GM23338 (cell line): Measurements from ENCODE around the gene ALDOA.

Source experiments
- CTCF ChIP-seq, 2 experiments: fragments of 200-600 bp in 1 of 2; sonication (generic) in 1 of 2; conservative IDR thresholded peaks; 2 replicates each; pipeline versions ENCODE4 v1.5.1 to v1.6.1; 2016 to 2017; ENCODE audit warnings: antibody characterized with exemption in 2 of 2, low read depth in 2 of 2, mild to moderate bottlenecking in 2 of 2, moderate library complexity in 1 of 2
- EZH2phosphoT487 ChIP-seq: fragments of 200-600 bp; sonication (generic); IDR thresholded peaks from one replicate; pipeline ENCODE4 v1.8.1; 2018; ENCODE audit warnings: antibody characterized with exemption; ENCODE audit not compliant: unreplicated experiment
- JUNB ChIP-seq: IDR thresholded peaks from one replicate; pipeline ENCODE4 v1.6.1; 2016; ENCODE audit warnings: antibody characterized with exemption; ENCODE audit not compliant: unreplicated experiment
- NANOG ChIP-seq: IDR thresholded peaks from 2 replicates; pipeline ENCODE4 v1.6.1; 2016; ENCODE audit warnings: antibody characterized with exemption, borderline replicate concordance
- POLR2AphosphoS5 ChIP-seq: IDR thresholded peaks from 2 replicates; pipeline ENCODE4 v1.6.1; 2016; ENCODE audit warnings: antibody characterized with exemption, low read depth

- no peak for TF ChIP-seq CTCF (conservative IDR thresholded peaks at IDR 0.05; ENCODE audit: low read depth in 2 of 2)
- TF ChIP-seq NANOG = no peak
- TF ChIP-seq POLR2AphosphoS5 = no peak
- TF ChIP-seq EZH2phosphoT487 = no peak
- no peak for TF ChIP-seq JUNB
Measured at GRCh38 chr16:30096862-30097563, 31.5 kb downstream of the ALDOA start.
